ENCODE results near the gene KLHL22.

The KLHL22 gene

GRCh38 chr22:20490941-20491307 is 4.7 kb downstream of the KLHL22 start:
- peaks cover 65% of the 10 kb centered on the region for H3K79me2 ChIP-seq (ENCODE audit: low read length)
- peaks cover 11% of the 10 kb centered on the region for H3K36me3 ChIP-seq (replicated peaks; ENCODE audit: low read depth, low read length)
- H3K9me3 ChIP-seq (ENCODE audit: insufficient read depth, low read length) = no peaks in the 10 kb centered on the region
- H3K4me2 ChIP-seq (ENCODE audit: low read length) = no peak overlapping the region
- peaks cover 9% of the 10 kb centered on the region; the same call in 1 of the 2 replicates for H3K4me1 ChIP-seq (ENCODE audit: low read length)
- H3K27me3 ChIP-seq (ENCODE audit: low read depth, low read length) = no peaks in the 10 kb centered on the region
- H3K9ac ChIP-seq (ENCODE audit: low read length) = no peak overlapping the region
- H3K4me3 ChIP-seq (ENCODE audit: low read length) = no peak overlapping the region
- TF ChIP-seq EZH2phosphoT487 (IDR thresholded peaks at IDR 0.05; ENCODE audit: low read depth) = no peak
- TF ChIP-seq CTCF (IDR thresholded peaks at IDR 0.05; ENCODE audit: low read depth, low read length) = no peak
- H2AFZ ChIP-seq (ENCODE audit: low read depth, low read length) = no peak overlapping the region
- H4K20me1 ChIP-seq (ENCODE audit: insufficient read depth, low read length) = peaks cover 61% of the 10 kb centered on the region
- no peak overlapping the region for H3K27ac ChIP-seq (ENCODE audit: low read length)

- H3K36me3 ChIP-seq (replicated peaks; ENCODE audit: low read depth, low read length) = peaks cover 11% of the 10 kb centered on the region
- H4K20me1 ChIP-seq (ENCODE audit: insufficient read depth, low read length) = peaks cover 61% of the 10 kb centered on the region
- TF ChIP-seq CTCF (IDR thresholded peaks at IDR 0.05; ENCODE audit: low read depth, low read length) (no peak), EZH2phosphoT487 (IDR thresholded peaks at IDR 0.05; ENCODE audit: low read depth) (no peak)
- H3K27ac ChIP-seq (ENCODE audit: low read length) = no peak overlapping the region
- H3K4me2 ChIP-seq (ENCODE audit: low read length) = no peak overlapping the region
- peaks cover 65% of the 10 kb centered on the region for H3K79me2 ChIP-seq (ENCODE audit: low read length)
- no peak overlapping the region for H2AFZ ChIP-seq (ENCODE audit: low read depth, low read length)
- no peaks in the 10 kb centered on the region for H3K9me3 ChIP-seq (ENCODE audit: insufficient read depth, low read length)
- no peaks in the 10 kb centered on the region for H3K27me3 ChIP-seq (ENCODE audit: low read depth, low read length)
- no peak overlapping the region for H3K4me3 ChIP-seq (ENCODE audit: low read length)
- no peak overlapping the region for H3K9ac ChIP-seq (ENCODE audit: low read length)
- peaks cover 9% of the 10 kb centered on the region; the same call in 1 of the 2 replicates for H3K4me1 ChIP-seq (ENCODE audit: low read length)
Measured at GRCh38 chr22:20490183-20490940, 5.2 kb downstream of the KLHL22 start.

GRCh38 chr22:20488946-20489345 is 6.6 kb downstream of the KLHL22 start:
- H3K36me3 ChIP-seq (replicated peaks; ENCODE audit: low read depth, low read length) = peaks cover 11% of the 10 kb centered on the region
- H3K4me1 ChIP-seq (ENCODE audit: low read length) = peaks cover under 1% of the 10 kb centered on the region; the same call in 1 of the 2 replicates
- H3K4me3 ChIP-seq (ENCODE audit: low read length) = no peak overlapping the region
- H3K27ac ChIP-seq (ENCODE audit: low read length) = no peak overlapping the region
- H3K9ac ChIP-seq (ENCODE audit: low read length) = no peak overlapping the region
- H3K27me3 ChIP-seq (ENCODE audit: low read depth, low read length) = no peaks in the 10 kb centered on the region
- H3K79me2 ChIP-seq (ENCODE audit: low read length) = peaks cover 51% of the 10 kb centered on the region
- no peak overlapping the region for H3K4me2 ChIP-seq (ENCODE audit: low read length)
- no peak overlapping the region for H2AFZ ChIP-seq (ENCODE audit: low read depth, low read length)
- no peak for TF ChIP-seq EZH2phosphoT487 (IDR thresholded peaks at IDR 0.05; ENCODE audit: low read depth)
- no peak for TF ChIP-seq CTCF (IDR thresholded peaks at IDR 0.05; ENCODE audit: low read depth, low read length)
- H4K20me1 ChIP-seq (ENCODE audit: insufficient read depth, low read length) = peaks cover 59% of the 10 kb centered on the region
- no peaks in the 10 kb centered on the region for H3K9me3 ChIP-seq (ENCODE audit: insufficient read depth, low read length)

- Histone ChIP-seq H3K27me3 (ENCODE audit: low read depth, low read length) (no peaks in the 10 kb centered on the region), H2AFZ (ENCODE audit: low read depth, low read length) (no peak overlapping the region), H3K4me1 (ENCODE audit: low read length) (no peaks in the 10 kb centered on the region), H3K9ac (ENCODE audit: low read length) (no peak overlapping the region), H4K20me1 (ENCODE audit: insufficient read depth, low read length) (peaks cover 49% of the 10 kb centered on the region), H3K4me3 (ENCODE audit: low read length) (no peak overlapping the region), H3K4me2 (ENCODE audit: low read length) (no peak overlapping the region), H3K9me3 (ENCODE audit: insufficient read depth, low read length) (no peaks in the 10 kb centered on the region), H3K79me2 (ENCODE audit: low read length) (peaks cover 39% of the 10 kb centered on the region), H3K27ac (ENCODE audit: low read length) (no peak overlapping the region), H3K36me3 (replicated peaks; ENCODE audit: low read depth, low read length) (peaks cover 11% of the 10 kb centered on the region)
- no peak for TF ChIP-seq EZH2phosphoT487 (IDR thresholded peaks at IDR 0.05; ENCODE audit: low read depth)
- TF ChIP-seq CTCF (IDR thresholded peaks at IDR 0.05; ENCODE audit: low read depth, low read length) = no peak
Measured at GRCh38 chr22:20487715-20488114, 7.9 kb downstream of the KLHL22 start.
